ENCODE data around the gene STX1A.

Gene STX1A

DNA sequence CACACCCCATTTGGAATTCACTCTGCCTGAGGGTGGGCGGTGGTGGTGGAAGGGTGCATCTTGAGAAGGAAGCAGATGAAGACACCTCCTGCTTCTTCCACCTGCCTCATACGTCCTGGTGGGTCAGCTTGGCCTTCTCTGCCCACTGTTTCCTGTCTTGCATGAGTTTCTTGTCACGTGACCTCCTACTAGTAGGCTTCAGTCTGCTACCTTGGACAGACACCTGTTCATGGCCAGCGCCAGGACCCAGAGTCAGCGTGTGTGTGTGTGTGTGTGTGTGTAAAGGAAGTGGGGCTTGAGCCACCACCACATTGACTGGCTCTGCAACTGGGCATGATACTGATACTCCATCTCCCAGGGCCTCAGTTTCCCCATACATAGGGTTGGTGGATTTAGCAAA lies 68.9 kb downstream of the STX1A start:
- Histone ChIP-seq H3K36me3 (no peaks in the 10 kb centered on the region), H3K4me3 (no peak overlapping the region), H3K27me3 (peaks cover 43 to 60% (median 55%) of the 10 kb centered on the region in 11 experiments), H3K27ac (no peak overlapping the region), H3K9me3 (replicated peaks in 1 of 11) (peaks cover 0 to 5% (median 0%) of the 10 kb centered on the region in 11 experiments; a peak in 2 of 22 replicates), H3K9ac (no peak overlapping the region), H3K4me2 (no peak overlapping the region), H3K4me1 (peaks cover 0 to 24% (median 14%) of the 10 kb centered on the region in 10 experiments; a peak in 16 of 20 replicates), H4K20me1 (peaks cover 0 to 27% (median 11%) of the 10 kb centered on the region in 11 experiments; a peak in 11 of 22 replicates)
- TF ChIP-seq Cebpa-rat (IDR thresholded peaks at IDR 0.05), result no peak

DNA sequence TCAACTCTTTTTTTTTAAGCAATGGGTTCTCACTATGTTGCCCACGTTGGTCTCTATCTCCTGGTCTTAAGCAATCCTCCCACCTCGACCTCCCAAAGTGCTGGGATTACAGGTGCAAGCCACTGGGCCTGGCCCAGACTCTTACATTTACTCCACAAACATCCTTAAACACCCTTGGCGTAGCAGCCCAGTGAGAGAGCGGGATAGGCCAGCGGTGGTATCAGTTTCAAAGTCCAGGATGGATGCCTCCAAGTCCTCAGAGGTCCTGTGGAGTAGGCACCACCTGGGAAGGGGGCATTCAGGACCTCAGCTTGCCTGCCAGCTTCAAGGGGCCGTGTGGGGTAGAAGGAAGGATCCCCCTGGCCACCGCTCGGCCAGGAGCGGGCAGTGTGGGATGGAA lies 69.9 kb downstream of the STX1A start:
- Histone ChIP-seq H3K27me3 (peaks cover 43 to 70% (median 62%) of the 10 kb centered on the region in 11 experiments), H3K4me1 (peaks cover 0 to 31% (median 14%) of the 10 kb centered on the region in 10 experiments; a peak in 16 of 20 replicates), H3K4me3 (no peak overlapping the region), H4K20me1 (peaks cover 0 to 27% (median 11%) of the 10 kb centered on the region in 11 experiments; a peak in 11 of 22 replicates), H3K9ac (no peak overlapping the region), H3K9me3 (replicated peaks in 1 of 11) (no peaks in the 10 kb centered on the region), H3K36me3 (no peaks in the 10 kb centered on the region), H3K4me2 (peak overlapping the region in 7 of 11 experiments; percentile 9 to 55 (median 14); a peak in 4 of 22 replicates), H3K27ac (no peak overlapping the region)
- TF ChIP-seq Cebpa-rat (IDR thresholded peaks at IDR 0.05), result no peak

Data from BLaER1 treated with 17β-estradiol and CSF1 and Interleukin-3, amounts not matched to agents 10 nM and 100 nM (cell line).